AG04449 (cell line): ENCODE measurements around the gene PLD1.

ENCODE experiments used
- CTCF ChIA-PET: fragments of 350-600 bp; formaldehyde crosslinking; extraction: SDS; loops from one replicate; lab custom pipeline; 2021; ENCODE audit warnings: antibody characterized with exemption; lab: Yijun Ruan, JAX
- POLR2A ChIA-PET: fragments of 400-600, 350-600 bp; formaldehyde crosslinking; extraction: SDS; loops from one replicate; lab custom pipeline; 2020; ENCODE audit warnings: antibody characterized with exemption, inconsistent platforms; lab: Yijun Ruan, JAX
- DNase-seq: peaks from one replicate; pipeline ENCODE4 v3.0.0-alpha.2; 2010; ENCODE audit warnings: low read depth, low spot score
- H3K4me3 ChIP-seq: 2 replicates; pipeline ENCODE4 v1.5.1; 2011; ENCODE audit warnings: low read depth, mild to moderate bottlenecking, control low read depth, low read length
- TF ChIP-seq, protein P1 (sequence below): IDR thresholded peaks from one replicate; pipeline ENCODE4 v1.5.1; 2011; ENCODE audit warnings: mild to moderate bottlenecking, moderate library complexity, low read length, control low read depth, inconsistent platforms; ENCODE audit not compliant: insufficient read depth; ENCODE audit errors: missing control alignments

The PLD1 gene

DNA sequence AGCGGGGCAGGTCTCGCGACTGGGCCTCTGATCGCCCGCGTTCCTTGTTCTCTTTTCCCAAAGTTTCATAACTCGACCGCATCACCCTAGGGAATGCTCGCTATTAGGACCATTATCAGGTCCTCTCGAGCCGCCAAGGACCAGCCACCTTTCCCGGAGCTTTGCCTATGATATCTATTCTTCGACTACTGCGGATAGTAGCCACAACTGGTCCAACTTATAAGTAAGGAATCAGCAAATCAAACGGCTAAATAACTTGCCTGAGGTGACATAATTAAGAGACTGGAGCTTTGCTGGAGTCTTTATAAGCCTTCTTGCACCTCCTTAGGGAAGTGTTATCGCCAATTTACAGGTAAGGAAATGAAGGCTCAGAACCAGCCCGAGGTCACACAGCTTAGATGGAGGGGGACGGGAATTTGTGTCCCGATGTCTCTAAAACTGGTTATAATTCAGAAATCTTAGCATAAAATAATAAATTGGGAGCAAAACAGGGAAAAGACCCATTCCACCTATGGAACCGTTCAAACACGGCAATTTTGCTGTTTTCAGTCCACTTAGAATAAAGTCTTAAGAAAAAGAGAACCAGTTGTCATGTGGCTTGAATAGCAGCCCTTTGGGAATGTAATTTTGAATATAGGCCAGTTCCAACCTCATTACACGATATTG, 479 bp upstream of the PLD1 start:
- peak overlapping the region; percentile 74 for H3K4me3 ChIP-seq
- no peak for DNase-seq
- POLR2A ChIA-PET: interaction anchor here (0.8 to 1.4 kb wide), 5 partner anchors 9 to 323 kb away, joined by 3 to 4 read pairs (median 3); no protein-coding TSS in a partner anchor
- TF ChIP-seq, protein P1, sequence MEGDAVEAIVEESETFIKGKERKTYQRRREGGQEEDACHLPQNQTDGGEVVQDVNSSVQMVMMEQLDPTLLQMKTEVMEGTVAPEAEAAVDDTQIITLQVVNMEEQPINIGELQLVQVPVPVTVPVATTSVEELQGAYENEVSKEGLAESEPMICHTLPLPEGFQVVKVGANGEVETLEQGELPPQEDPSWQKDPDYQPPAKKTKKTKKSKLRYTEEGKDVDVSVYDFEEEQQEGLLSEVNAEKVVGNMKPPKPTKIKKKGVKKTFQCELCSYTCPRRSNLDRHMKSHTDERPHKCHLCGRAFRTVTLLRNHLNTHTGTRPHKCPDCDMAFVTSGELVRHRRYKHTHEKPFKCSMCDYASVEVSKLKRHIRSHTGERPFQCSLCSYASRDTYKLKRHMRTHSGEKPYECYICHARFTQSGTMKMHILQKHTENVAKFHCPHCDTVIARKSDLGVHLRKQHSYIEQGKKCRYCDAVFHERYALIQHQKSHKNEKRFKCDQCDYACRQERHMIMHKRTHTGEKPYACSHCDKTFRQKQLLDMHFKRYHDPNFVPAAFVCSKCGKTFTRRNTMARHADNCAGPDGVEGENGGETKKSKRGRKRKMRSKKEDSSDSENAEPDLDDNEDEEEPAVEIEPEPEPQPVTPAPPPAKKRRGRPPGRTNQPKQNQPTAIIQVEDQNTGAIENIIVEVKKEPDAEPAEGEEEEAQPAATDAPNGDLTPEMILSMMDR: no peak
- CTCF ChIA-PET: interaction anchor here (0.9 to 1.9 kb wide), 4 partner anchors 9 to 165 kb away, joined by 4 to 7 read pairs (median 4); no protein-coding TSS in a partner anchor

DNA sequence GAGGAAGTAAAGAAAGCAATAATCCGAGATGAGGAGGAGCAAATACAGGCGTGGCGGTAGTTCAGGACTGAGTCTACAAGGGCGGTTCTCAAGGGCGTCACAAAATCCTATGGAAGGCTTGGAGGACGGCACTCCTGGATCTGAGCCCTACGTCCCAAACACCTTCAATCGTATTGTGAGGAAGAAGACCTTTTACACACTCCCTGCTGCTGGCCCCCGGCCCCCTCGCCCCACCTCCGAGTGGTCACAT, 747 bp downstream of the PLD1 start:
- H3K4me3 ChIP-seq: peak overlapping the region; percentile 74
- ChIA-PET CTCF (interaction anchor here (1.6 kb wide), 1 partner anchor 37 kb away, joined by 4 read pairs; no protein-coding TSS in a partner anchor), POLR2A (interaction anchor here (1.4 kb wide), 3 partner anchors 8 to 324 kb away, joined by 3 to 4 read pairs (median 3); no protein-coding TSS in a partner anchor)
- TF ChIP-seq, protein P1: no peak
- DNase-seq: no peak

DNA sequence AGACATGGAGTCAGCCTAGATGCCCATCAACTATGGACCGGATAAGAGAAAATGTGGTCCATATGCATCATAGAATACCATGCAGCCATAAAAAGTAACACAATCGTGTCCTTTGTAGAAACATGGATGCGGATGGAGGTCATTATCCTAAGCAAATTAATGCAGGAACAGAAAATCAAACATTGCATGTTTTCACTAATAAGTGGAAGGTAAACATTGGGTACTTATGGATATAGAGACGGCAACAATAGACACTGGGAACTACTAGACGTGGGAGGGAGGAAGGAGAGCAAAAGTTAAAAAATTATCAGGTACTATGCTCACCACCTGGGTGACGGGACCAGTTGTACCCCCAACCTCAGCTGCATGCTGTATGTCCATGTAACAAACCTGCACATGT, 2.5 kb downstream of the PLD1 start:
- POLR2A ChIA-PET: no interaction called here
- no peak for DNase-seq
- TF ChIP-seq, protein P1: no peak
- no peak overlapping the region for H3K4me3 ChIP-seq
- CTCF ChIA-PET: interaction anchor here (0.6 kb wide), 1 partner anchor 164 kb away, joined by 3 read pairs; no protein-coding TSS in a partner anchor

DNA sequence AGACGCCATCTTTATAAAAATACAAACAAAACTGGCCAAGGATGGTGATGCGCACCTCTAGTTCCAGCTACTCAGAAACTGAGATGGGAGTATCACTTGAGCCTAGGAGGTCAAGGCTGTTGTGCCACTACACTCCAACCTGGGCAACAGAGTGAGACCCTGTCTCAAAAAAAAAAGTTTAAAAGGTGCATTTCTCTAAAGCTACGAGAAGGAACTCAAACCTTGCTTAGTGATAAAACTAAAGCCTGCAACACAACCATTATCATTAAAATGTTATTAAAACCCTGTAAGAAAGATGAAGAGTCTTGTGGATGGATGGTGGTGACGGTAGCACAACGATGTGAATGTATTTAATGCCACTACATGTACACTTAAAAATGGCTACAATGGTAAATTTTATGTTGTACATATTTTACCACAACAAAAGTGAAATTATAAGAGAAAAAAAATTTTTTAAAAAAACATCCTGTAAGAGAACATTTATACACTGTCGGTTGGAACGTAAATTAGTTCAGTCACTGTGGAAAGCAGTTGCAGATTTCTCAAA, 3.1 kb downstream of the PLD1 start:
- no peak for DNase-seq
- ChIA-PET CTCF (interaction anchor here (2.3 kb wide), 1 partner anchor 35 kb away, joined by 8 read pairs; no protein-coding TSS in a partner anchor), POLR2A (no interaction called here)
- H3K4me3 ChIP-seq: no peak overlapping the region
- TF ChIP-seq, protein P1: no peak

DNA sequence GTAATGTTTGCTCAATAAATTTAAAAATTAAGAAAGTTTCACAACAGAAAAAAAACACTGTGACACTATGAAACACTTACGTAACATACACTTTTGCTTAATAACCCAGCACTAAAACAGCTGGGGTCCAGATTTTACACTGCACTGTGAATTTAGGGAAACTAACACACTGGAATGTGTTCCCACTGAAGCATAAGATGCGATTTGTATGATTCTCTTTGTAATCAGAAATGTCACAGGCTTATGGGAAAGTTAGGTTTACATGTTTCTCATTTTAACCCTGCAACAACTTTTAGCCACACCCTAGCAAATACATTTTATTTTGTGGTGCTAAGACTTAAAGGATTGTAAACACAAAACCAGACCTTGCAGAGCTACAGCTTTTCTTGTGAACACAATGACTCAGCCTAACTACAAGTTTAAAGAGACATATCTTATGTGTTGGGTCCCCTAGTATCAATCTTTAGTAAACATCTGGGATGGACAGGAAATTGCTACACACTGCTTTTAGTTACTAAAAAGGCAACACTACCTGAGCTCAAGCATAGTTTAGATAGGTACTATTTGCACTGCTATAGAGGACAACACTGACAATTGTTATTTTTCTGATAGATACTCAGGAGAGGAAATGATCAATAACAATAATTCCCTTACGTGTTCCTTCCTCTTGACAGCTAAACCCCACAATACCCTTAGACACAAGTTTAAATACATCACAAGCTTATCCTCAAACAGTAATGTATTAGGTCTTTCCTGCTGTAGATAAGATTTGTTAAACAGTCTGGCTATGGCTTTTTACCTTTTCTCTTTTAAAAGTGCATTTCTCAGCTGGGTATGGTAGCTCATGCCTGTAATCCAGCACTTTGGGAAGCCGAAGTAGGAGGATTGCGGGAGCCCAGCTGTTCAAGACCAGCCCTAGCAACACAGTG, 3.8 kb downstream of the PLD1 start:
- TF ChIP-seq, protein P1: no peak
- POLR2A ChIA-PET: interaction anchor here (0.7 kb wide), 1 partner anchor 407 kb away, joined by 3 read pairs; no protein-coding TSS in a partner anchor
- DNase-seq: peak; percentile 83
- H3K4me3 ChIP-seq: no peak overlapping the region
- CTCF ChIA-PET: interaction anchor here (2.3 kb wide), 1 partner anchor 34 kb away, joined by 8 read pairs; no protein-coding TSS in a partner anchor
